ENCODE data around the gene MYLK. TPM values are rescaled to one million over a fixed set of nuclear protein-coding genes. Genes with fewer than 3 reads are reported as not detected.

MYLK gene
- total RNA-seq, 1 donor from 2014 or later, result 51.1 TPM

DNA sequence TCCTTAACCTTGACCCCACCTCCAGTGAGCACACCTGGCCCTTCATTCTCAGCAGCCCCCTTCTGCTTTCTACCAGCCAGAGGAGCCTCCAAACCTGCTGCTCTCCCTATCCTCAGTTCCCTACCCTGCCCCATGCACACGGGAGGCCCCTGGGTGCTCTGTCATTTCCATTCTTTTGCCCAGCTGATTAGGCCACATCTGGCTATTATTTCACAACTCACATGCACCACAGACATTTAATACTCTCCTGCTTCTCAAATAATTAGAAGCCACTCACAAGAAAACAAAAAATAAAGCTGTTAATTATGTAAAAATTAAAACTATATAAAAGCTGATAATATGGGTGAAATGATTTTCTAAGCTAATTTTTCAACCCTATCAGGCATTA, 50.7 kb downstream of the MYLK start:
- DNase-seq (ENCODE audit: low spot score) (no peak), ATAC-seq (no peak)
- intact Hi-C loops (cut with DNase I), result no loop called here

DNA sequence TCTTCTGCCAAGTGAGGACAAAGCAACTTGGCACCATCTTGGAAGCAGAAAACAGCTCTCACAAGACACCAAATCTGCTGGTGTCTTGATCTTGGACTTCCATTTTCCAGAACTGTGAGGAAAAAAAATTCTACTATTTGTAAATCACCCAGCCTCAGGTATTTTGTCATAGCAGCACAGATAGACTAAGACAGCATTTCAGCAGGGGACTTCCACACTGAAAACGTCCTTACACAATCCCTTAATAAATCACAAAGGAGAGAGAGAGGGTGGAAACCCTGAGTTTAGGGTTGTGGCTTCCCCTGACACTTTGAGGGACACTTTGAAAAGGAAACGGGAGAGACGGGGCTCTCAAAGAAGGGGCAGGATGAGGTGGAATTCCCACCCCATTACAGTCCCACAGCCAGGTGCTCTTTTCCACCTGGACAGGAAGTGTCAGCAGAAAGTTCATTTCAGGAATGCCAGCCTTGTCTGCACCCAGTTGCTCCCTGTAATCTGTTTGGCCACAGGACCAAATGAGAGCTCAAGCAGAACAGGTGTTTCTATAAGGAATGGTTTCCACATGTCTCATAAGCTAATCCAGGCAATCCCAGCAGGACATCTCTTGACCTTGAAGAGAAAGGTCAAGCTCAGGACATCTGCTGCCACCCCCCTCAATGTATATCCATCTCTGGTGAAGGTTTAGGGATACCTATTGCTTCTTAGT, 51.3 kb downstream of the MYLK start:
- no peak for DNase-seq (ENCODE audit: low spot score)
- intact Hi-C loops (cut with DNase I), result no loop called here
- ATAC-seq, result no peak

DNA sequence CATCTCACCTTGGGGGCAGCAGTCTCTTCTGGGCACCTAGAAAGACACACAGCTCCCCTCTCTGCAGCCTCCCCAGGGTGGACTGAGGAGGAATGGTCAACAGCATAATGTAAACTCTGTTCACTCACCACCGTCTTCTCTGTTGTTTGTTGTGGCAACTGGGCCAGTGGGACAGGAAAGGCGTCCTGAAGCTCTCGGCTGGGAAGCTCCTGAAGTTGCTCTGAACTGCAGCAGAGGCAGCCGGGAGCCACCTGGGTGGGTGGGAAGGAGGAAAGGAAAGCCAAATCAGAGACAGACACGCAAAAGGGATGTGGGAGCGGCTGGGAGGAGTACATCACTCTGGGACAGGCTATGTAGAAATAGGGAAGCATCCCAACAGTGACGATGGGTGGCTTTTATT, 52.7 kb downstream of the MYLK start:
- DNase-seq (ENCODE audit: low spot score), result no peak
- ATAC-seq, result no peak
- intact Hi-C loops (cut with DNase I), result no loop called here

GRCh38 chr3:123821920-123822319, 62.2 kb downstream of the MYLK start:
- intact Hi-C loops (cut with DNase I), result no loop called here
- DNase-seq (ENCODE audit: low spot score) (no peak), ATAC-seq (no peak)

DNA sequence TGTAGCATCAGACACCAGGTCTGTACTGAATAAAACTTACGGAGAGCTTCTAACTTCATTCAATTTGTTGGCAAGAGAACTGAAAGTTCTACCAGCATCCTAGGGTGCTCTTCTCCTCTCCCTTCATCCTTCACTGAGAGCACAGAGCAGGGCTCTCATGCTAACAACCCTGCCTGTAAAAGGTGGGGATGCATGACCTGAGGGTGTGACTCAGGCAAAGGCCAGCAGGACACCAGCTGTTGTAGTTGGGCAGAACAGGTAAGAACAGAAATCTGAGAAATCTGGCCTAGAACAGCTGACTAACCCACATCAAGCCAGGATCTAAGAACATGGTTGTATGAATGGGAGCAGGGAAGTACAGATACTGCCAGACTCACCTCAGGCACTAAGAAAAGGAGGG, 64.2 kb downstream of the MYLK start:
- intact Hi-C loops (cut with DNase I), result no loop called here
- no peak for ATAC-seq
- no peak for DNase-seq (ENCODE audit: low spot score)

GRCh38 chr3:123818921-123819429, 65.2 kb downstream of the MYLK start:
- DNase-seq (ENCODE audit: low spot score) (no peak), ATAC-seq (no peak)
- intact Hi-C loops (cut with DNase I), result no loop called here

- ATAC-seq (no peak), DNase-seq (ENCODE audit: low spot score) (no peak)
- intact Hi-C loops (cut with DNase I), result no loop called here
These were observed 65.7 kb downstream of the MYLK start for GRCh38 chr3:123818324-123818920.

GRCh38 chr3:123817413-123817812, 66.7 kb downstream of the MYLK start:
- ATAC-seq (no peak), DNase-seq (ENCODE audit: low spot score) (no peak)
- intact Hi-C loops (cut with DNase I), result no loop called here

- intact Hi-C loops (cut with DNase I), result no loop called here
These were observed 67.4 kb downstream of the MYLK start for GRCh38 chr3:123816673-123817207.

GRCh38 chr3:123815981-123816380, 68.2 kb downstream of the MYLK start:
- peak; percentile 40 for ATAC-seq
- intact Hi-C loops (cut with DNase I), result no loop called here
- DNase-seq (ENCODE audit: low spot score), result no peak

More at GRCh38 chr3:123816673-123817207, 67.4 kb downstream of the MYLK start:
- ATAC-seq (peak; percentile 39), DNase-seq (ENCODE audit: low spot score) (no peak)

DNA sequence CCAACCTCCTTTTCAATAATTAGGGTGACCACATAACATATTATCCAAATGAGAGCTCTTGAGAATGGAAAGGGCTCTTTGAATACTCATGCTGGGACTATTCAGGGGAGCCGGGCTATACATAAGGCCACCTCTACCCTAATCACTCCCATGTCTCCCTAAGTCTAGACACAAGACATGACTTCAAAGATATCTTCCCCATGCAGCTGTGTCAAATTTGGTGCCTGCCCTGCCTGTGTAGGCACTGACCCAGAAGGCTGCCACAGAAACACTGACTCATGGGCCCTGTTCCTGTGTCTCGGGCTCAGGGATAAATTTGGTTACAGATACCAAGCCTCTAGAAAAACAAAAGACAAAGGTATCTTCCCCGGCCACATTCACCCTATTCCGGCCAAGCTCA, 70.3 kb downstream of the MYLK start:
- intact Hi-C loops (cut with DNase I), result no loop called here
- DNase-seq (ENCODE audit: low spot score) (no peak), ATAC-seq (no peak)

DNA sequence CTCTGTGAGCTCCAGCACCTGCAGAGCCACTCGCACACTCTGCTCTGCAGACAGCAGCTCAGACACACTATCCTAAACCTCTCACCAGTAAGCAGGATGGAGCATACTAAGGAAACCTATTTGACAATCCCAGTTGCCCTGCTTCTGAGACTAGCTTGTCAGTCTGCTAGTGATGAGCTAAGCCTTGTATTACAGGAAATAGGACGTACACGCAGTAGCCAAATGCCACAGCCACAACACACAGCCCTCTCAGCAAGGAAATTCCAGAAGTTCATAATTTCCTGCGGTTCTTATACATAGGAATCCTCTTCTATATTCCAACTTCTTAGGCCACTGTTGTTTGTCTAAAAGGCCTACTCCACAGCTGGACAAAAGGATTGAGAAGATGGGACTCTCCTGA, 74.5 kb downstream of the MYLK start:
- DNase-seq (ENCODE audit: low spot score) (no peak), ATAC-seq (no peak)
- intact Hi-C loops (cut with DNase I), result no loop called here

DNA sequence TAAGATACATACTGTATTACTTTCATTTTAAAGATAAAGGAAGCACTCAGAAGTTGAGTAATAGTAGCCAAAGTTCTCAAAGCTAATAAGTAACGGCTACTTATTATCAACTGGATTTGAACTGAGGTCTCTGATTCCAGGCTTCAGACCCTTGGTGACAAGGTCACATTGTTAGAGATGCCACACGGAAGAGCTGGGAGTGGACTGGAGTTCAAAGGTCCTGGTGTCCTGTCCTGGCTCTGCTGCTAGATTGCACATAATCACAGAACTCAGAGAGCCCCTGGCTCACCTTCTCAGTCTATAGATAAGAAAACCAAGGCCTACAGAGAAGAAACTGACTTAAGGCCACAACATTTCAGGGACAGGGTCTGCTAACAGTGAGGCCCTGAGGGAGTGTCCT, 75.3 kb downstream of the MYLK start:
- DNase-seq (ENCODE audit: low spot score) (no peak), ATAC-seq (no peak)
- intact Hi-C loops (cut with DNase I), result no loop called here

GRCh38 chr3:123807820-123808219, 76.3 kb downstream of the MYLK start:
- intact Hi-C loops (cut with DNase I), result no loop called here
- ATAC-seq (peak; percentile 57), DNase-seq (ENCODE audit: low spot score) (peak; percentile 63)

DNA sequence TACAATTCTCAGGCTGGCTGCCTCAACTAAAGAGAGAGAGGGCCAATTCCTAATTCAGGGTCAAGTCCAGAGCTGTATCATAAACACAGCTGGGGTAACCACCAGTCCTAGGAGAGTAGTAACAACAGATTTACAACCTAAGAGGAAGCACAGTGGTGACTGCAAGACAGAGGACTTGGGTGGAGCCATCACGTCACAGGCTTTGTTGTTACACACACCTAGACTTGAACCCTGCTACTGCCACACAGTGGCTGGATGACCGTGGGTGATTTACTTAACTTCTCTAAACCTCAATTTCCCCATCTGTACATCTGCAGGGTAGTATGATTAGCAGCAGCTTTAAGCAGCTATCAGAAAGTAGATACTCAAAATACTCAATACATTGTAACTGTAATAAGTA, 78.6 kb downstream of the MYLK start:
- DNase-seq (ENCODE audit: low spot score) (no peak), ATAC-seq (no peak)
- intact Hi-C loops (cut with DNase I), result no loop called here

DNA sequence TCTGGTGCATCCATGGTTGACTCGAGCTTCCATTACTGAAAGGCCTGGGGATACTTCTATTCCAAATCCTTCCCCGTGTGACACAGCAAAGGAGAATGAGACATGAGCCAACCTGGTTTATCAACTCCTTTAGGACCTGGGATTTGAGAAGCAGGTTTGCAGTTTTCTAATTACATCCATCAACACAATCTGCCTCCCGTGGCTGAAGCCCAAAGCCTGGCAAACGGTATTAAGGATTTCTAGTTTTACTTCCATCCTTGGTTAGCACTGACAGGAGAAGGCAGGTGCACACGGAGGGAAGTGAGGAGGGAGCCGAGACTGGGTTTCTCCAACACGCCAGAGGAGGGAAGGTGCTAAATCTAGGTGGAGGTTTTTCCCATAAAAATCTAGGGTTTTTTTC, 79.0 kb downstream of the MYLK start:
- ATAC-seq, result no peak
- no peak for DNase-seq (ENCODE audit: low spot score)
- intact Hi-C loops (cut with DNase I), result no loop called here

GRCh38 chr3:123804676-123805075, 79.5 kb downstream of the MYLK start:
- ATAC-seq, result no peak
- intact Hi-C loops (cut with DNase I), result loop anchor here (1.0 kb wide), 1 partner anchor 20 kb away; no protein-coding TSS in a partner anchor
- no peak for DNase-seq (ENCODE audit: low spot score)

GRCh38 chr3:123803521-123803920, 80.6 kb downstream of the MYLK start:
- ATAC-seq (no peak), DNase-seq (ENCODE audit: low spot score) (no peak)
- intact Hi-C loops (cut with DNase I), result no loop called here

- DNase-seq (ENCODE audit: low spot score) (no peak), ATAC-seq (no peak)
- intact Hi-C loops (cut with DNase I), result no loop called here
These were observed 82.0 kb downstream of the MYLK start for GRCh38 chr3:123802007-123802625.

GRCh38 chr3:123801474-123801873, 82.7 kb downstream of the MYLK start:
- DNase-seq (ENCODE audit: low spot score), result no peak
- intact Hi-C loops (cut with DNase I), result no loop called here
- ATAC-seq, result no peak

All from sciatic nerve (tissue), 2 donors.